GM19238 (cell line): ENCODE data around the gene RBFA.
A peak's percentile ranks its signal among the peaks of the same experiment; 100 is the strongest.
"Not testable (repeated sequence)": the region's sequence is repeated elsewhere in the genome, so short reads cannot be mapped to it uniquely, and the experiment has no call there.

Experiments
- DNase-seq: peaks from one replicate; pipeline ENCODE4 v3.0.0; 2011; ENCODE audit warnings: low spot score; ENCODE audit not compliant: insufficient read length

RBFA gene, protein sequence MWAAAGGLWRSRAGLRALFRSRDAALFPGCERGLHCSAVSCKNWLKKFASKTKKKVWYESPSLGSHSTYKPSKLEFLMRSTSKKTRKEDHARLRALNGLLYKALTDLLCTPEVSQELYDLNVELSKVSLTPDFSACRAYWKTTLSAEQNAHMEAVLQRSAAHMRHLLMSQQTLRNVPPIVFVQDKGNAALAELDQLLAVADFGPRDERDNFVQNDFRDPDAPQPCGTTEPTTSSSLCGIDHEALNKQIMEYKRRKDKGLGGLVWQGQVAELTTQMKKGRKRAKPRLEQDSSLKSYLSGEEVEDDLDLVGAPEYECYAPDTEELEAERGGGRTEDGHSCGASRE

DNA sequence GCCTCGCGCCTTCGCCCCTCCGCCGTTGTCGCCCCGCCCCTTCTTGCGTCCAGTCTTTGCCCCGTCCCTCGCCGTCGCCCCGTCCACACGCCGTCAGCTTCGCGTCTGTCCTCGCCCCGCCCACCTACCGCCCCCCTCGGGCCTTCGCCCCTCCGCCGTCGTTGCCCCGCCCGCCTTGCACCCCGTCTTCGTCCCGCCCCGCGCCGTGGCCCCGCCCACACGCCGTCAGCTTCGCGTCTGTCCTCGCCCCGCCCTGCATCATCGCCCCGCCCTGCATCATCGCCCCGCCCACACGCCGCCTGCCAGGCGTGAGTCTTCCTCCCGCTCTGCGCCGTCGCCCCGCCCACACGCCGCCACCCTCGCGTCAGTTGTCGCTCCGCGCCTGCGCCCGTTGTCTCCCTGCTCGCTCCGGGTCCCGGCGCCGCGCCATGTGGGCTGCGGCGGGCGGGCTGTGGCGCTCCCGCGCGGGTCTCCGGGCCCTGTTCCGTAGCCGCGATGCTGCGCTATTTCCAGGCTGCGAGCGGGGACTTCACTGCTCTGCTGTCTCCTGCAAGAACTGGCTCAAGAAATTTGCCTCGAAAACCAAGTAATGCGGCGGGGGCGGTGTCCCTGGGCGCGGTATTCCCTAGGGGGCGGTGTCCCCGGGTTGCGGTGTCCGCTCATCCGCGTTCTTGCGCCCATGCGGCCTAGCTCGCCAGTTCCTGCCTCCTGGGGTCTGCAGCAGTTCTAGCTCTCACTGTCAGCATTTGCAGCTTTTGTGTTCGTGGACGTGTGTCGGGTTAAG, at the start of gene RBFA:
TSS of gene RBFA (plus strand) at position 367 of the 784 bp plus-strand sequence. CDS start at position 429, 62 bp downstream.
- peak; percentile 95 for DNase-seq

DNA sequence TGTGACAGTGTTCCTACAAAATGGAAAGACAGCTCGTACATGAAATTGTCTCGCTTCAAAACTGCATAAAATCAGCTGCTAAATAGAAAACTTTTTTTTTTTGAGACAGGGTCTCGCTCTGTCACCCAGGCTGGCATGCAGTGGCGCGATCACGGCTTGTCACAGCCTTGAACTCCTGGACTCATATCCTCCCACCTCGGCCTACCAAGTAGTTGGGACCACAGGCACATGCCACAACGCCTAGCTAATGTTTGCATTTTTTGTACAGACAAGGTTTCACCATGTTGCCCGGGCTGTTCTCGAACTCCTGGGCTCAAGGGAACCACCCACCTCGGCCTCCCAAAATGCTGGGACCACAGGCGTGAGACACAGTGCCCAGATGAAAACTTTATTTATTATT, 49.1 kb upstream of the RBFA start:
- no peak for DNase-seq

DNA sequence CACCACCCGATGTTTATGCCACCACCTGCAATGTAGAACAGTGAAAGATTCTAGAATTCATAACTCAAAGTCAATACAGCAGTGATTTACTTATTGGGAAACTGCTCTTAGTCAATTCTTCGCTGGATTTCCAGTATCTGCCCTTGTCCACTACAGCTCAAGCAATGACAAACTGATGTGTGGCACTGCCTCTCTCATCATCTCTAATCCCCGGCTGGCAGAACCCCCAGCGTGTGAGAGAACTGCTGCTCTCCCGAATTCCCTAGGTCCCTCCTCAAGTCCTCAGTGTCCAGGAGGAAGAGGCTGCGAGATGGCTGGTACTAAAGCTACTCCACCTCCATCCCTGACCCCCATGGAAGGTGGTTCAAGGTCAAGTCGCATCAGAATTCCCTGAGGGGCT, 47.5 kb upstream of the RBFA start:
- DNase-seq, result no peak

DNA sequence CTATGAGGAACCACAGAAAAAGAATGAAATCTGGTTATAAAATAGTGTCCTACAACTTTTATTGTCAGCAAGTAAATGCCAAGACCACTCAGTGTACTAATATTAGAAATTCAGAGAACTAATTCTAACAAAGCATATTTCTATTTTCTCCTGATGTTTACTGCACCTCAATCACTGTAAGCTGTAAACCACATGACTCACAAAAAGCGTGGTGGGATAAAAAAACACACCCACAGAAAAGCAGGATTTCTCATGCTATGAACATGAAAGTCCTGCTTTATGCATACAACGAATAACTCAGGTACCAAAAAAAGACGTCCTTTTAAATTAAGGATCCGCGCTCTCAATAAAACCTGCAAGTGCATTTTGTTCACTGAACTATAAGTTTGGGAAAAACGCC, 46.7 kb upstream of the RBFA start:
- no peak for DNase-seq

DNA sequence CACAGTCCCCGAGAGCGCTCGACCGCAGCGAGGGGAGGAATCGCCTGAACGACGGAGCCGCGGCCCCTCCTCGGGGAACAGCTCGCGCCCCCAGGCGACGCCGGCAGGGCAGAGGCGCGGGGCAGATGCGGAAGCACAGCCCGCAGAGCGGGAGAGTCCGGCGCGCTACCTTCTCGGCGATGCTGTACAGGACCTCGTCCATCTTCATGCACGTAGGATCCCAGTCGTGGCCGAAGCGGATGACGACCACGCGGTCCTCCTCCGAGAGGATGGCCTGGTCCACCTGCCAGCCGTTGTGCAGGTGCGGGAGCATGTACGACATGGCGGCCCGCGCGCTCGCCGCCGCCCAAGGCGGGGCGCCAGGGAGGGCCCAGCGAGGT, 46.2 kb upstream of the RBFA start:
- peak; percentile 79 for DNase-seq

DNA sequence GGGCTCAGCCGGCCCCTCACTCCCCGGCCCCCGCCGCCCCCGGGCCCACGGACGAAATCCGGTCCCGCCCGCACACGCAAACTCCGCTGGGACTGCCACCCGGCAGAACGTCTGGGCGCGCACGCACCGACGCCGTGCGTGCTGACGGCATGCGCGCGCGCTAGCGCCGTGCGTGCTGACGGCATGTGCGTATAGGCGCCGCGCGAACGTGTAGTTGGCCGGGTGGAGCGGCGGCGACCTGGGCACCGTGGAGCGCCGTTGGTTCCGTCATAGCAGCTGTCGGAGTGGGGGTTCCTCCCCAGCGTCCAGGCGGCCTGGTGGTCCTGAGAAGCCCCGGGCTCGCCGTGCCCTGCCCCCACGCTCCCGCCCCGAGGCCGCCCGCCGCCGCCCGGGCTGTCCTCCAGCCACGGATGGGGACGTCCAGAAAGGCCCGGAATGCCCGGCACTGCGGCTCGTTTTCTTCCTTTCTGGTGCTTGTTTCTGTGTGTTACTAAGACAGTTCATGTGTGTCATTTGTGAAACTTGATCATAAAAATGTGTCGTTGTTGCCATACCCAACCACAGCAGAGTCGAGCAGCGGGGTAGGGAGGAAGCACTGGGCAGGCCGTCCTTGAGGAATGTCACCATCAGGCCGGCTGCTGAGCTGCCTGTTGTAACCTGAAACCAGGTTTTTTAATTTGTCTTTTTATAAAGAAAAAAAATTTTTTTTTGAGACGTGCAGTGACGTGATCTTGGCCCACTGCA, 45.6 kb upstream of the RBFA start, which contains the start of gene TXNL4A:
TSS of gene TXNL4A (minus strand) at position 113 of the 744 bp plus-strand sequence. CDS start 171 bp downstream, outside the sequence.
- peak; percentile 86 for DNase-seq

DNA sequence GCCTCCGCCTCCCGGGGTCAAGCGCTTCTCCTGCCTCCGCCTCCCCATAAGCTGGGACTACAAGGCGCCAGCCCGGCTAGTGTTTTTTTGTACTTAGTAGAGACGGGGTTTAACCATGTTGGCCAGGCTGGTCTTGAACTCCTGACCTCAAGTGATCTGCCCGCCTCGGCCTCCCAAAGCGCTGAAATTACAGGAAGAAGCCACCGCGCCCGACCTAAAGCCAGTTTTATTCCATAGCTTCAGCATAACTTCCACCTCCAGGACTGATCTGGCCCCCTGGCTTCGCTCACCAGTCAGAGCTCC, 45.1 kb upstream of the RBFA start:
- DNase-seq, result no peak

DNA sequence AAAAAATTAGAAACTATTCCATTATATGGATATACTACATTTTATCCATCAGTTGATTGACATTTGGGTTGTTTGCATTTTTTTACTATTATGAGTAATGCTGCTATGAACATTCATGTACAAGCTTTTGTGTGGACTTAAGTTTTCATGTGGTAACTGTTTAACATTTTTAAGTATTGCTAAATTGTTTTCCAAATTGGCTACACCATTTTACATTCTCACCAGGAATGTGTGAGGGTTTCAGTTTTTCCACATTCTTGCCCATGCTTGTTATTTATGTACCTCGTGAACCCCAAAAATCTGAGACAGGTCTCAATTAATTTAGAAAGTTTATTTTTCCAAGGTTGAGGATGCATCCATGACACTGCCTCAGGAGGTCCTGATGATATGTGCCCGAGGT, 42.7 kb upstream of the RBFA start:
- no peak for DNase-seq

DNA sequence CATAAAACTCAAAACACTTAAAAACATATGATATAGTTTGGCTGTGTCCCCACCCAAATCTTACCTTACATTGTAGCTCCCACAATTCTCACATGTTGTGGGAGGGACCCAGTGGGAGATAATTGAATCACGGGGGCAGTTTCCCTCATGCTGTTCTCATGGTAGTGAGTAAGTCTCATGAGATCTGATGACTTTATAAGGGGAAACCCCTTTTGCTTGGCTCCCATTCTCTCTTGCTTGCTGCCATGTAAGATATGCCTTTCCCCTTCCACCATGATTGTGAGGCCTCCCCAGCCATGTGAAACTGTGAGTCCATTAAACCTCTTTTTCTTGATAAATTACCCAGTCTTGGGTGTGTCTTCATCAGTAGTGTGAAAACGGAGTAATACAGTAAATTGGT, 34.5 kb upstream of the RBFA start:
- not testable (repeated sequence) for DNase-seq

DNA sequence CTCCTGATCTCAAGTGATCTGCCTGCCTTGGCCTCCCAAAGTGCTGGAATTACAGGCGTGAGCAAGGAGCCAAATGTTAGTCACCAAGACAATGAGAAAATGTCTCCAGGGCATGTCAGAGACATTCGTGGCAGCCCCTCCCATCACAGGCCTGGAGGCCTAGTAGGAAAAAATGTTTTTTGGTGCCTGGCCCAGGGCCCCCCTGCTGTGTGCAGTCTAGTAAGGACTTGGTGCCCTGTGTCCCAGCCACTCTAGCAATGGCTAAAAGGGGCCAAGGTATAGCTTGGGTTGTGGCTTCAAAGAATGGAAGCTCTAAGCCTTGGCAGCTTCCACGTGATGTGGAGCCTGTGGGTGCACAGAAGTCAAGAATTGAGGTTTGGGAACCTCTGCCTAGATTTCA, 33.4 kb upstream of the RBFA start:
- DNase-seq, result no peak

DNA sequence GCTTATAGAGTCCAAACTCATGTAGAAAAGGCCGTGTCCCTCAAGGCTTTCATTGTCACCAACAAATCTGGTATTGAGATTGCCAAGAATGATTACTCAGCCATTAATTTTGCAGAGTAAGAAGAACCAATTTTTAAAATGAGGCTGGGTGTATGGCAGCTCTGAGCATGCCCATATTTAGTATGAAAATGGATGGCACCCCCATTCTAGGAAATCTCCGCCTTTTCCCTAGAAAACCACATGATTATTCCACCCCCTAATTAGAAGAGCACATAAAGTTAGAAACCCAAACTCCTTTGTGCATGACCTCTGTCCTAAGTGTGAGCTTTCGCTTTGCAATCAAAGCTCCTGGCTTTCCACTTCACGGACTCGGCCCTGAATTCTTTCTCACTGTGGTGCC, 31.8 kb upstream of the RBFA start:
- DNase-seq, result no peak

DNA sequence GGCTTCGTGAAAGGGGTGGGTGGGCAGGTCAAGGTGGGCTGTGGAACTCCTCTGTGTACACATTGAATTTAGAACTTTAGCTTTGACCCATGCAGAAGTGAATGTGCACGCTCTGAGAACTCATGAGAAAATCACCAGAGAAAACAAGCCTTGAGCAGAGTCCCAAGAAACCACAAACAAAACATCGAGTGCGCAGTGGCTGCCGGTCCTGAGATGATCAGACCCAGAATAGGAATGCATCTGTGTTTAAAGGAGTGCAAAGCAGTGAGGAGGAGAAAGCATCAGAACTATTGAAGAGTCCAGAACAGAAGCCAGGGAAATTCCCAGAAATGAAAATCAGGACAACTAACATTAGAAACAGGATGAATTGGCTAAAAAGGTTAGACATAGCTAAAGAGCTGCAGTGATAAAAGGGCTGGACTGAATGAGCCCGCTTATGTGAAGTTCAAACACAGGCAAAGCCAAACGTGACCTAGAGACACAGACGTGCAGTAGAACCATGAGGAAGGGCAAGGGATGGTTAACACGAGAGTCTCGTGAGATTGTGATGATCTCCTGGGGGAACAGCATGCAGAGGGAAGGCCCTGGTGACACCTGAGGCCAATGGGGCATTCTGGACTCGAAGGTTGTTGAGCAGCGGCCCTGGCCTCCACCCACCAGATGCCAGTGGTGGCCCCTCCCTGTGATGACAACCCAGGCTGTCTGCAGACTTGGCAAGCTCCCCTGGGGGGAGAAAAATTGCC, 29.5 kb upstream of the RBFA start:
- DNase-seq, result no peak

DNA sequence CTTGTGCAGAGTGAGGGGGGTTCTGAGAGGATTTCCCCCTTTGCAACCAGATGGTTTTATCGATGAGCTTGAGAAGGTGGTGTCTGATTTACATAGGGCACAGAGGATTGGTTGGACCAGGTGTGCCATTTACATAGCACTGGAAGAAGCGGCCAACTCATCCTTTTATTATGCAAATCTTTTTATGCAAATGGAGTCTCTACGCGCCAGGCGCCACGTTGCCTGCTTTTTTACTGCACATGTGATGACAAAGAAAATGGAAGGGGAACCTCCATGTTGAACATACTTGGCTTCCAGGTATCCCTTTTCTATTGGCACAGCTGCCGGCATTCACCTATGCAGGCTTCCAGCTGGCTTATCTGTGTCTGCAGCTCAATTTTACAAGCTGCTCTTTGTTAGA, 27.5 kb upstream of the RBFA start:
- DNase-seq, result no peak

DNA sequence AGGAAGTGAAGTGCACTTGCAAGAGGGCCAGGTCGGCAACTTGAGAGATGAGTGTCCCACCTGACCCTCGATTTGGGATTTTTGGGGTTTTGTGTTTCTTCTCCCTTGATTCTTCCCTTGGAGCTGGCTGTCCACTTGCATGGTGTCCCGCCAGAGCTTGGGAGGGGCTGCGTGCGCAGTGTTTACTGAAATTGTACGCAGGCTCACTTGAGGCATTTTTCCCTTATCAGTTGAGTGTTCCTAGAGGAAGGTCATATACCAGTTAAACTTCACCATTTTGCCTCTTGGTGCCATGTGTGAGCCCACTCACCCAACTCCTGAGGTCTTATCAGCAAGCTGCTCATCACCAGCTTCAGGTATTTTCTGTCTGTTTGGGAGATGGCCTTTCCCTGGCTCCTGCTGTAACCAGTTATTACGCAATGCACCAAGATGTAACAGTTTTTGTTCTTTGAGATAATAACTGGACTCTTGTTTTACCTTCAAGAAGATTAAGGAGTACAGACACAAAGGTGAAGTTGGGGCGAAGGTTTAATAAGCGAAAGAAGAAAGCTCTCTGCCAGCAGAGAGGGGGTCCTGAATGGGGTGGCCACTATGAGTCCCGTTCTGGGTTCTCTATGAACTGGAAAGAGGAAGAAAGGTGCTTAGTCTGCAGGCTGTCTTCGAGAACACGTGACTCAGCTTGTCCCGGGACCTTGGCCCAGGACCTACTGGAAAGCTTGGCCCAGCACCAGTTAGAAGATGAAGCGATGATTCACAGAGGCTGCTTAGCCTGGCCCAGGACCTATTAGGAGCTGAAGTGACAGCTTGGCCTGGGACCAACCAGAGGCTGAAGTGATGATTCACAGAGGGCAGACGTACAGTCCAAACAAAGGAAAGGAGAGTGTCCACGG, 24.3 kb upstream of the RBFA start:
- DNase-seq, result no peak

DNA sequence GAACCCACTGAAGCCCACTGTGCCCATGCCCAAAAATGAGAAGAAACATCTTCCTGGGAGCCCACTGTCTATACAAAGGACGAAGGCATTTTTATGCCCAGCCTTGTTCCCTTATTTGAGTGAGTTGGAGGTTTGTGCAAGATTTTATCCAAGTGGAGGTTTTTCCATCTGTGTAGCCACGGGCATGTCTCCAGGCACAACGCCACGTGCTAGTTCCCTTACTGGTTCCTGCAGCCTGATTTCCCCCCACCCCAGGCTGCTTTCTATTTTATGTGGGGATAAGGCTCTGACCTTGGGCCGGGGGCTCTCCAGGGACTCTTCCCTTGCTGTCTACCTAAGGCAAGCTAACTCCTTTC, 23.7 kb upstream of the RBFA start:
- no peak for DNase-seq

DNA sequence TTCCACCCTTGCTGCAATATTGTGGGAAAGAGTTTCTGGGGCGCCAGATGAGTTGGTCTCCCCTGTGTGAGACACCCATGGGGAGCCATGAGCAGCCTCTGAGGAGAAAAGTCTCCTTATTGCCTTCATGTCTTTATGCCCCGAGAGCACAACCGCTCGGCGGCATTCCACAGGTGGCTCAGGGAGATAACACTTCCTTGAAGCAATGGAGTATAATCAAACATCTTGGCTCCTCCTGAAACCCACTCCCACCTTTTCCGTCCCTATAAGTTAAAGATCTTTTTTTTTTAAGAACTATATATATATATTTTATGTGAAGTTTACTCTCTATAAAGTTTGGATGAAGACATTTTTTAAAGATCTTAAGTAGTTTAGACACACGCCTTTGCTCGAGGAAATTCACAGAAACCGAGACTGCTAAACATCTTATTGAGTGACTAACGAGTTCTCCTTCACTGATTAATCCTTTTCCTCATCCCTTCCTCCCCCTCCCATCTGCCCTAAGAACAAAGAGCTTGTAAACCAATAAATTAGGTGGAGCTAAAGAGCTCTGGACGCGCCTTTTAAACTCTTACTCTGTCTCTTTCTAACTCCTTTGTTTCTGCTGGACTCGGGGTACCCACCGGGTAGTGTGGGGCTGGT, 22.6 kb upstream of the RBFA start:
- not testable (repeated sequence) for DNase-seq

DNA sequence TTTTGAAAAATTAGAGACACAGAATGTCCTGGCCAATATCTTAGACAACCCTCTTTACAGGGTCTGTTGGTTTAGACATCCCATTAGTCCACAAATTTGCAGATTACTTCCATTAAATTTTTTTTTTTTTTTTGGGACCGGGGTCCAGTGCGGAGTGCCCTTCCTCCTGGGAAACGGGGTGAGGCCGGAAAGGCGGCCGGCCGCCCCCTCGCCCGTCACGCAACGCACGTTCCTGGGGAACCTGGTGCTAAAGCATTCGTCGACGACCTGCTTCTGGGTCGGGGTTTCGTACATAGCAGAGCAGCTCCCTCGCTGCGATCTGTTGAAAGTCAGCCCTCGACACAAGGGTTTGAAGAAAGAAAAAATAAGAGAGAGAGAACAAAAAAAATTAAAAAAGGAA, 21.5 kb upstream of the RBFA start:
- DNase-seq, result no peak

DNA sequence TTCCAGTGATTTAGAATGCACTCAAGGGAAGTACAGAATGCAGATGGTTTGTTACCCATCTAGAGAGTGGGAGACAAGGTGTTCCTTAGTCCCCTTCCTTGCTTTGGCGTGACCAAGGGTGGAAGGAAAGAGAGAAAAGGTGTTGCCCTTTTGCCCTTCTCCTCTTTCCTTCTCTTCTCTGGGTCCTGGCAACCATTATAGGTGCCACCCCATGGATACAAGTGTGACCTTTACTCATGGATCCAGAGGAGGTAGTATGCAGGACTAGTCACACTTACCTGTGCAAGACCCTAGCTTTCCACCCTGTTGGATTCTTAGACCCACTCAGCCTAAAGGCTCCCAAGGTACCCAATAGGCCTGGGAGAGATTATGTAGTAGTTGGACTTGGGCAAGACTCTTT, 11.6 kb upstream of the RBFA start:
- DNase-seq, result no peak

DNA sequence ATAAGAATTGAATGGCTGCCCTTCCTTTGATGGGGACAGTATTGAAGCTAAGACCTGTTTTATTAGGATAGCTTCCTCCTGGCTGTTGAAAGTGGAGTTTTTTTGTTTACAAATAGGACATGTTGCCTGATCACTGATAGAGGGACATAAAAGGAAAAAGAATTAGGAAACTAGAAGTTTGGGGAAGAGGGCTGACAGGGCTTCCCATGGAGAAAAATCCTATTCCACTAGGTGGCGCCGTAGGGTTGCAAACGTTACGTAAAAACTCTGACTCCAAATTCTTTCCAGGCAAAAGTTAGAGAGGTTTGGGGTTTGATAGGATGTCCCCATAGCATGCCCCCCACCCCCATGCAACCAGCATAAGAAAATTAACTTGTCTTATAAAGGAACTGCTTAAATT, 11.1 kb upstream of the RBFA start:
- no peak for DNase-seq

DNA sequence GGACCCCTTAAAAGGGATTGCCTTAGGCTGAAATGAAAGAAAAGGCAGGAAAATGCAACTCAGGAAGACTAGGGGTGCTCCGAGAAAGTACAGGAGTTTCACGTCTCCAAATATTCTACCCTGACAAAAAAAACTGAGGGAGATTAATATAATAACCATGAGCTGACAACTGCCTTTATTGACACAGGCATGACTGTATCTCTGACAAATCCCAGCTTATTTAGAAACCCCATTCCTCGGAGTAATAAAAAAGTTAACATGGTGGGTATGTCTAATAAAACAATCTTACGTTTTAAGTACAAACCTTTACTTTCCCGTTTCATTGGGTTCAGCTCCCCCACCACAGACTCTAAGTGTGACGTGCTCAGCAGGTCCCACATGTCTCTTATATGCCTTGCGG, 7.9 kb upstream of the RBFA start:
- DNase-seq, result no peak
